GM12892 (cell line): Measurements from ENCODE around the gene SLC41A3.

Experiments
- POLR2A ChIP-seq: IDR thresholded peaks from 2 replicates; pipeline ENCODE4 v1.6.1; 2011; ENCODE audit warnings: low read depth, low read length, control low read depth
- POLR2AphosphoS5 ChIP-seq: IDR thresholded peaks from 2 replicates; pipeline ENCODE4 v1.6.1; 2011; ENCODE audit warnings: low read depth, low read length, control low read depth
- TAF1 ChIP-seq: IDR thresholded peaks from 2 replicates; pipeline ENCODE4 v1.6.1; 2011; ENCODE audit warnings: low read depth, mild to moderate bottlenecking, control low read depth, low read length, borderline replicate concordance

GRCh38 chr3:126014252-126014651 lies 69.7 kb downstream of the SLC41A3 start:
- TF ChIP-seq TAF1 (no peak), POLR2A (no peak), POLR2AphosphoS5 (no peak)
